ENCODE measurements around the gene SCN8A. TPM values are rescaled to one million over a fixed set of nuclear protein-coding genes. Genes with fewer than 3 reads are reported as not detected.

Gene SCN8A
- total RNA-seq, 1 donor = 33.7 TPM

- no peak overlapping the region for H3K4me3 ChIP-seq (ENCODE audit: low read depth, low read length)
- no peak for DNase-seq (ENCODE audit: low read depth)
Measured at GRCh38 chr12:51838036-51838435, 247.0 kb downstream of the SCN8A start.

GRCh38 chr12:51838762-51839161, 247.7 kb downstream of the SCN8A start:
- TF ChIP-seq, protein P1, sequence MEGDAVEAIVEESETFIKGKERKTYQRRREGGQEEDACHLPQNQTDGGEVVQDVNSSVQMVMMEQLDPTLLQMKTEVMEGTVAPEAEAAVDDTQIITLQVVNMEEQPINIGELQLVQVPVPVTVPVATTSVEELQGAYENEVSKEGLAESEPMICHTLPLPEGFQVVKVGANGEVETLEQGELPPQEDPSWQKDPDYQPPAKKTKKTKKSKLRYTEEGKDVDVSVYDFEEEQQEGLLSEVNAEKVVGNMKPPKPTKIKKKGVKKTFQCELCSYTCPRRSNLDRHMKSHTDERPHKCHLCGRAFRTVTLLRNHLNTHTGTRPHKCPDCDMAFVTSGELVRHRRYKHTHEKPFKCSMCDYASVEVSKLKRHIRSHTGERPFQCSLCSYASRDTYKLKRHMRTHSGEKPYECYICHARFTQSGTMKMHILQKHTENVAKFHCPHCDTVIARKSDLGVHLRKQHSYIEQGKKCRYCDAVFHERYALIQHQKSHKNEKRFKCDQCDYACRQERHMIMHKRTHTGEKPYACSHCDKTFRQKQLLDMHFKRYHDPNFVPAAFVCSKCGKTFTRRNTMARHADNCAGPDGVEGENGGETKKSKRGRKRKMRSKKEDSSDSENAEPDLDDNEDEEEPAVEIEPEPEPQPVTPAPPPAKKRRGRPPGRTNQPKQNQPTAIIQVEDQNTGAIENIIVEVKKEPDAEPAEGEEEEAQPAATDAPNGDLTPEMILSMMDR (IDR thresholded peaks at IDR 0.05; ENCODE audit: insufficient read depth, low read depth, low read length) = no peak
- H3K4me3 ChIP-seq (ENCODE audit: low read depth, low read length) = no peak overlapping the region
- no peak for DNase-seq (ENCODE audit: low read depth)

More at GRCh38 chr12:51838036-51838435, 247.0 kb downstream of the SCN8A start:
- TF ChIP-seq, protein P1 (IDR thresholded peaks at IDR 0.05; ENCODE audit: insufficient read depth, low read depth, low read length) = no peak

GRCh38 chr12:51839310-51839947, 248.4 kb downstream of the SCN8A start:
- DNase-seq (ENCODE audit: low read depth) = no peak
- no peak overlapping the region for H3K4me3 ChIP-seq (ENCODE audit: low read depth, low read length)
- TF ChIP-seq, protein P1 (IDR thresholded peaks at IDR 0.05; ENCODE audit: insufficient read depth, low read depth, low read length) = no peak

DNA sequence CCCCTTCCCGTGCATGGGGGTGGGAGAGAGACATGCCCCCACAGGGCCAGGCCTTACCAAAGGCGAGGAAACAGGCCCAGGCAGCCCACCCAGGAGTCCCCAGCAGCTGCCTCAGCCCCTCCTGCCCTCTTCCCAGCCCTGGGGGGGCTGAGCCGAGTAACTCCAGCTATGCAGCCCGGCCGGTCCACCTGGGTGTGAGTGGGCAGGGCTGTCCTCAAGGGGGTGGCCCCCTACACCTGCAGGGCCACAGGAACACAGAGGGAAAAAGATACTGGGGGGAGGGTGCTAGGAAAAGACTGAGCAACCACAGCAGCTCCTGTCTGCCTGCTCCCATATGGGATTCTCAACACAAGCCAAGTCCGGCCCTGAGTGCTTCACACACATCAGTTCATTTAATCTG, 249.9 kb downstream of the SCN8A start:
- no peak for DNase-seq (ENCODE audit: low read depth)
- no peak overlapping the region for H3K4me3 ChIP-seq (ENCODE audit: low read depth, low read length)
- TF ChIP-seq, protein P1 (IDR thresholded peaks at IDR 0.05; ENCODE audit: insufficient read depth, low read depth, low read length) = no peak

DNA sequence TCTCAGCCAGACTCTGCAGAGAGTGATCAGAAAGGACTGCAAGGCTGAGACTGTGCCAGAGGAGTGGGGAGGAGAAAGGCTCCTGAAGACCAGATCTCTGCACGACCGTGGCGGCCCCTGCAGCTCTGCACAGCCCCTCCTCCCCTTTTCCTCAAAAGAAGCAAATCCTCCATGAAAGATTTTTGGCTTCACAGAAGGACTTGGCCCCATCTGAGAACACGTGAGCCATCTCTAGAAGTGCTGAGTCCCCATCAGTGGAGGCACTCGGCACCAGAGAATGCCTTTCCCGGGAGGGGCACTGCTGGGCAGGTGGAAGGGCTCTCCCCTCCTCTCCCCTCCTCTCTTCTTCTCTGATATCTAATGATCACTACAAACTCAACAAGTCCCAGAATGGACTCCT, 250.7 kb downstream of the SCN8A start:
- DNase-seq (ENCODE audit: low read depth) = no peak
- TF ChIP-seq, protein P1 (IDR thresholded peaks at IDR 0.05; ENCODE audit: insufficient read depth, low read depth, low read length) = no peak
- no peak overlapping the region for H3K4me3 ChIP-seq (ENCODE audit: low read depth, low read length)

- TF ChIP-seq, protein P1 (IDR thresholded peaks at IDR 0.05; ENCODE audit: insufficient read depth, low read depth, low read length) = no peak
- DNase-seq (ENCODE audit: low read depth) = no peak
- no peak overlapping the region for H3K4me3 ChIP-seq (ENCODE audit: low read depth, low read length)
Measured at GRCh38 chr12:51844854-51845253, 253.8 kb downstream of the SCN8A start.

DNA sequence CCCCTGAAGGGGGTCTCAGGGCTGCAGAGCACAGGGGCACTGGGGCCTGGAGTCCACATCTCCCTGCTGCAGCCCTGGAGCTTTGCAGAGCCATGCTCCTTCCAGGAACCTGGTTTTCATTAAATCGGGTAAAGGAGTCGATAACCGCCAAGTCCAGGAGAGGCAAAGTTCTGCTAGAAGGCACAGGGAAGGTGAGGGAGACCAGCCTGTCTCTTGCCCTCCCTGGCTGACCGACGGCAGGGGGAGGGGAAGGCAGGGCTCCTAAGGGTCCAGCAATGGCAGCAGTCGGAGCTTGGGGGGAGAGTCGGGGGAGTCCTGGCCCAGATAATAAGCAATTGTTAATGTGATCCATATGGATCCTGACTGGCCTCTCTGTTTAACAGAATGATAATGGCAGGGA, 254.4 kb downstream of the SCN8A start:
- no peak for DNase-seq (ENCODE audit: low read depth)
- H3K4me3 ChIP-seq (ENCODE audit: low read depth, low read length) = no peak overlapping the region
- TF ChIP-seq, protein P1 (IDR thresholded peaks at IDR 0.05; ENCODE audit: insufficient read depth, low read depth, low read length) = no peak

Data from fibroblast of villous mesenchyme (primary cell).